Hematopoietic multipotent progenitor cell treated with erythropoietin and hydrocortisone succinate and interleukin-3 and kit ligand, for 6 days (in vitro differentiated cells): ENCODE results near the gene ATM.
"Not testable (repeated sequence)": the region's sequence is repeated elsewhere in the genome, so short reads cannot be mapped to it uniquely, and the experiment has no call there.

Source experiments
- DNase-seq: peaks from one replicate; pipeline ENCODE4 v3.0.0-alpha.2; 2015

Gene ATM

GRCh38 chr11:108394744-108395284, 171.9 kb downstream of the ATM start:
- no peak for DNase-seq

DNA sequence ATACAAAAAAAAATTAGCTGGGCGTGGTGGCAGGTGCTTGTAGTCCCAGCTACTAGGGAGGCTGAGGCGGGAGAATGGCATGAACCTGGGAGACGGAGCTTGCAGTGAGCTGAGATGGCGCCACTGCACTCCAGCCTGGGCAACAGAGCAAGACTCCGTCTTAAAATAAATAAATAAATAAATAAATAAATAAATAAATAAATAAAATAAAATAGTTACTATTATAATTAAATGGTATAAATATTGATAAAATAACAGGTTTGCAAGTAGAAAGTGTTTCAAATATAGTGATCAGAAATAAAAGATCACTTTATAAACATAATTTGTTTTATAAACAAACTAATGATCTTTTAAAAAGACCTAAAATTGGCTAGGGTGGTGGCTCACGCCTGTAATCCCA, 173.8 kb downstream of the ATM start:
- DNase-seq = not testable (repeated sequence)

DNA sequence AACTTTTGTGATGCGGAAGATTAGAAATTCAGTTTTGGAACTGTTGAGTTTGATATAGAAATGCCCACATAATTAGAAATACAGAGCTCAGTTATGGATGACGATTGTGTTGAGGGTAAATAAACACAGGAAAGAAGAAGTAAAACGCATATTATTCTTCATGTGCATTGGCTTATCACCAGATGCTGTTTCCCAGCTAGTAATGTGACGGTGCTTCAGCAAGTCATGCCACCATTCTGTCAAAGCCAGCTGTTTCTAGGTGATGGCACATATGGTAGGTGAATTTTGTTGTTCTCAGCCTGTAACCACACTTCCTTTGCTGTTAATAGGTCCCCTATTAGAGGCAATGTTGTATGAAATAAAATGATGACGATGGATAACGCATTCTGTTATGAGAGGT, 175.6 kb downstream of the ATM start:
- no peak for DNase-seq

DNA sequence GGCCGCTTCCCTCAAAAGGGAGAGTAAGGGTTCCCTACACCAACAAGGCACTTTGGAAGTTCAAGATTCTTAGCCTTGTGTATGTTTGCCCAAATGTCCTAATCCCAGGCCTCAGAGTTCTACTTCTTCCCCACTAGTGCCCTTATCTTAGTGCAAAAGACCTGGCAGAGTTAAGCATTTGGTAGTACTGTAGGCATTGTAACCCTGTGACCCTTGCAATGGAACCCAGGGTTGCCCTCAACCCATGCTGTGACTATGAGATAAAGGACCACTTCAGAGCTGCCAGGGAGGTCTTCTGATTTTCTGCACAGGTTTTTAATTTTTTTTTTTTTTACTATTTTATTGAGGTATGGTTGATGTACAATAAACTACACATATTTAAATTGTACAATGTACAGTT, 179.4 kb downstream of the ATM start:
- peak; percentile 79 for DNase-seq

GRCh38 chr11:108403052-108403451, 180.2 kb downstream of the ATM start:
- no peak for DNase-seq

DNA sequence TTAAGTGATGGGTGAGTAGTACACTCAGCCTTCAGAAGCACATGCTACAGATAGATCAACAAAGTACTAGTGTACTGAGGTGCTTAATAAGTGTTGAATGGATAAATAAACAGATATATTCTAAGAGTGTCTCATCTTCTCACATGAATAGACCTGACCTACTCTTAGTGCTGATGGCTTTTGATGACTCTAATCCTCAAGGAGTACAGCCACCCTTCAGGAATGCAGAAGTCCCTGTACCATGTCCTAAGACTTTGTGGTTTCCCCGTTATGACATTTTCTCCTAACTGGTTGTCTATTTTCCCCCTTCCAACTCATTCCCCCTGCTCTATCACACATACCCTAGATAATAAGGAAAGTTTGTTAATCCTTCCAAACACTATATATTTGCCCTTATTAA, 182.8 kb downstream of the ATM start:
- DNase-seq = no peak

- no peak for DNase-seq
Measured at GRCh38 chr11:108414958-108415357, 192.1 kb downstream of the ATM start.

DNA sequence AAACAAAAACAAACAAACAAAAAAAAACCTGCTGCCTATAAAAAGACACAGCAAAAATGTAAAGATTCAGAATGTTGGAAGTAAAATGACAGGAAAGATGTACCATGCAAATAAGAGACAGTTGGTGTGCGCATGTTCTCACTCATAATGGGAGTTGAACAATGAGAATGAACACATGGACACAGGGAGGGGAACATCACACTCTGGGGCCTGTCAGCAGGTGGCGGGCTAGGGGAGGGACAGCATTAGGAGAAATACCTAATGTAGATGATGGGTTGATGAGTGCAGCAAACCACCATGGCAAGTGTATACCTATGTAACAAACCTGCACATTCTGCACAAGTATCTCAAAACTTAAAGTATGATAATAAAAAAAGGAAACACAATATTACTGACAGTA, 194.7 kb downstream of the ATM start:
- peak; percentile 33 for DNase-seq
